GM10248 (cell line): Measurements from ENCODE around the gene CASD1.

Experiments
- CTCF ChIA-PET: fragments of 300-600 bp; sonication (Branson Sonifier 250); formaldehyde crosslinking; extraction: SDS; loops from one replicate; lab custom pipeline; 2021; ENCODE audit warnings: antibody characterized with exemption; lab: Yijun Ruan, JAX
- POLR2A ChIA-PET: fragments of 350-650 bp; sonication (Branson Sonifier 250); formaldehyde crosslinking; extraction: SDS; loops from one replicate; lab custom pipeline; 2020; ENCODE audit warnings: antibody characterized with exemption; lab: Yijun Ruan, JAX
- DNase-seq: peaks from one replicate; pipeline ENCODE4 v3.0.0; 2012; ENCODE audit errors: extremely low spot score
- CTCF ChIP-seq: IDR thresholded peaks from 2 replicates; pipeline ENCODE4 v1.5.1; 2012; ENCODE audit warnings: mild to moderate bottlenecking, low read depth; ENCODE audit errors: extremely low read depth, missing control alignments, control extremely low read depth

CASD1 gene

DNA sequence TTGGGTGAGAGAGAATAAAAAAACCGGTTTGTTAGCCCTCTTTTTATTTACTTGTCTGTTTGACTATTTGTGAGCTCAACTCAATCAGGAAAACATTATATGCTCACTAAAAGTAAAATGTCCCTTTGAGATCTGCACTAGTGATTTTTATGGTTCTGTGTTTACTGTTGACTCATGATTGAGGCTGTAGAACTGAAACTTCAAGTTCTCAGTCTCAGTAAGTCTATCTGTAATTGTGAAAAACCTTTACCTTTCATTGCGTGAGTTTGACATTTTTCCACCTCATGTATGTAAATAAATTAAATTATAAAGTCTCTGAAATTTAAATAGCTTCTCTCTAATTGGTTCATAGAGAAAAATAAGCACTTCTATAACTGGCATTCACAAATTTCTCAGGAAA is 17.0 kb upstream of the CASD1 start:
- ChIA-PET POLR2A (no interaction called here), CTCF (interaction anchor here (0.5 to 2.2 kb wide), 2 partner anchors 10 to 692 kb away, joined by 3 to 9 read pairs; no protein-coding TSS in a partner anchor)
- DNase-seq = peak; percentile 57
- no peak for TF ChIP-seq CTCF

- no peak for TF ChIP-seq CTCF
- POLR2A ChIA-PET = no interaction called here
- CTCF ChIA-PET = interaction anchor here (0.8 to 1.3 kb wide), 2 partner anchors 18 to 1030 kb away, joined by 3 read pairs; no protein-coding TSS in a partner anchor
- no peak for DNase-seq
These were observed 11.5 kb upstream of the CASD1 start for GRCh38 chr7:94497874-94498670.

DNA sequence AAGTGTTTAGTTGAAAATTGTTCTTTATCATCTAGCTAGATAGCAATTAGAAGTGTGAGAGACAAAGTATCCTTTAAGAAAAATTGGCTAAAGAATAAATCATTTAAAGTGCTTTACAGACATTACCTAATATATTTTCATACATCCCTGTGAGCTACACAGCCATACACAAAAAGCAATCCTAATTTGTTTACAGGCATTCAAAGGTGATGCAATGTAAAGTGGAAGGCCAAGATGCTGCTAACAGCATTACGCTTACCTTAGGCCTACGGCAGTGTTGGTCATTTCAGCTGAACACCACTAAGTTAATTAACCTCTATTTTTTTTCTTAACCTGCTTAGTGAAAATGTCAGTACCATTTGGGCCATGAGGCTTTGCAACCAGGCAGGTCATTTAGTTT is 10.7 kb upstream of the CASD1 start:
- no peak for TF ChIP-seq CTCF
- POLR2A ChIA-PET = no interaction called here
- CTCF ChIA-PET = interaction anchor here (1.3 kb wide), 1 partner anchor 1030 kb away, joined by 3 read pairs; no protein-coding TSS in a partner anchor
- DNase-seq = no peak

- TF ChIP-seq CTCF = no peak
- POLR2A ChIA-PET = no interaction called here
- CTCF ChIA-PET = no interaction called here
- DNase-seq = no peak
These were observed 2.1 kb upstream of the CASD1 start for GRCh38 chr7:94507462-94507861.

DNA sequence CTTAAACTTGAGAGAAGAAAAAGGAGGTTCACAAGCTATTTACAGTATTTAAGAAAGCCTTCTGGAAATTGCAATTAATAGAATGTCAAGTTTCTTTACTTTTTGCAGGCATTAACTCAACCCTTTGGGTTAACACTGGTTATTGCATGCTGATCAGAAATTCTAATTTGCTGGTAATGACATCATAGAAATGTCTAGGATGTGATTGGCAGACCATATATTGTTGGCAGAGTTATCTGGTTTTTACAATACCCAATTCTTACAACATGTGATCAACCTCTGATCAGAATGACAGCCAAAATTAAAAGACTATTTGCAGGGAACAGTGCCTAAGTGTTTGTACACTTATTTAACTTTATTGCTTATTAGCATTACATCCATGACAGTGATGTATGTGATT is 1.6 kb upstream of the CASD1 start:
- DNase-seq = no peak
- CTCF ChIA-PET = no interaction called here
- POLR2A ChIA-PET = no interaction called here
- TF ChIP-seq CTCF = no peak

GRCh38 chr7:94509887-94510581 is 425 bp downstream of the CASD1 start:
- TF ChIP-seq CTCF = peak; percentile 45
- ChIA-PET POLR2A (no interaction called here), CTCF (interaction anchor here (0.9 kb wide), 1 partner anchor 147 kb away, joined by 3 read pairs; no protein-coding TSS in a partner anchor)
- peak; percentile 87 for DNase-seq
